HG03565 (cell line): ENCODE results near the gene ZCCHC24.

ENCODE experiments used
- ATAC-seq: cut with Tn5 transposase; IDR thresholded peaks from one replicate; pipeline ENCODE4 v1.9.1; 2021; ENCODE audit warnings: mild to moderate bottlenecking, moderate library complexity; ENCODE audit not compliant: unreplicated experiment

Gene ZCCHC24

GRCh38 chr10:79414714-79415113 is 30.7 kb downstream of the ZCCHC24 start:
- ATAC-seq: no peak

DNA sequence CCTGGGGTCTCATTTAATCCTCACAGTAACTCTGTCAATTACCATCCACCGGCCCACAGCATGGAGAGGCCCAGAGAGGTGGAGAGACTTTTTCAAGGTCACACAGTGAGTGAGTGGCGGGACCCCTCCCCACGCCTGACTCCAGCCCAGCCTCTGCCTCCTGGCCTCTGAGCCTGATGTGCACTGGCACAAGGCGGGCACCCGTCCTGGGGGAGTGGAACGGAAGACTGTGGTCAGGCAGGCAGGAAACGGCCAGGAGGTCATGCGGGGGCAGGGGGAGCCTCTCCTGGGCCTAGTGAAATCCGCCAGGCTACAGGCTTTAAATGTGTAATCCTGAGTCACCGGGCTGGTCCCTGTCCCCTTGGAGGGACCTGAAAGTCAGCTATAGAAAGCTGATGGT is 32.2 kb downstream of the ZCCHC24 start:
- no peak for ATAC-seq

DNA sequence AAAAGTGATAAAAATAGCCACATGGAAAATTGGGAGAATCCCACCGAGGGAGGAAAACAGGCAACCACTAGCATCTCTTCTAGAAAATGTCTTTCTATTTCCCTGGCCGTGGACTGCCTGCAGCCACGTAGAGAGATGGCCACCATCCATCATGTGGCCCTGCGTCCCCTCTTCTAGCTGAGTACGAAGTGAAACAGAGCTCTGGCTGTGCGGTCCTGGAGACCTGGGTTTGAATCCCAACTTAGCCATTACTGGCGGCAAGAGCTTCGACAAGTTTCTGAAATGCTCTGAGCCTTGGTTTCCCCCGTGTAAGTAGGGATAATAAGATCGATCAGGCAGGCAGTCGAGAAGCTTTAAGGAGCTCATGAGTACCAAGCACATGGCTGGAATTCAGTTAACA is 32.9 kb downstream of the ZCCHC24 start:
- no peak for ATAC-seq

DNA sequence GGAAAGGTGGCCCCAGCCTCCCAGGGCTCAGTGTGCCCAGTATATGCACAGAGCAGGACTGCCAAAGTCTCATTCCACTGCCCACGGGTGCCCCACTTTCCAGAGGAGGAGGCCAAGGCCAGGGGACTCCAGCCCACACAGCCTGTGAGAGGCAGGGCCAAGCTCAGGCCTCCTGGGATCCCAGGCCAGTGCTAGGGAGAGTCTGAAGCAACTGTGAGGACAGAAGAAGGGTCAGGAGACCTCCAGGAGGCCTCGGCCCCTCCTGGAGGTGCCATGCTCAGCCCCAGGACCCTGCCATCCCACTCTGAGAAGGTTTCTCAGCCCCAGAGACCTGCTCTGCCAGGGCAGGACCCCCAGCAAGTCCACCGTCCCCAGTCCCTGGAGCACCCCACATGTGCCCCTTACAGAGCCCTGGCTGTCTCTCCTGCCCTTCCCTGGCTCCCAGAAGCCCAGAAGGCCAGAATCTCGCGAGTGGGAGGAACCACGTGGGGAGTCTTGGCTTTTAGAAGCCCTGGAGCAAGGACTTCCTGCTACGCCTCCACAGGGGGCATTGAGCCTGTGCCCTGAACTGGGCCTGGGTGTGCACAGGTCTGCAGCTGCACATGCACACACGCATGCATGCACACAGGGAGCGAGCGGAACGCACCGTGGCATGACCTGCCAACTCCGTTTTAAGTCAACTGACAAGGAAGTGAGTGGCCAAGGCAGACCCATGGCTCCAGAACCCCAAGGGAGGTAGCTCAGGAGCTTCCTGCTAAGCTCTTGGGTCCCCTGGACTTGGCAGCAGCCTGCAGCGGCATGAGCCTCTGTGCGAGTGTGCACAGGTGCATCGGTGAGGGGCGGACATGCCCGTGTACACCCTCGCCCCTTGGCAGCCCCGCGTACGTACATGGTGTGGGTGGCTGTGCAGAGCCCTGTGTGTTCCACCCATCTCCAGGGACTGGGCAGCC is 33.6 kb downstream of the ZCCHC24 start:
- no peak for ATAC-seq

- ATAC-seq: no peak
These were observed 34.9 kb downstream of the ZCCHC24 start for GRCh38 chr10:79410315-79411094.

- ATAC-seq: no peak
These were observed 35.7 kb downstream of the ZCCHC24 start for GRCh38 chr10:79409726-79410085.

GRCh38 chr10:79409038-79409725 is 36.2 kb downstream of the ZCCHC24 start:
- no peak for ATAC-seq

DNA sequence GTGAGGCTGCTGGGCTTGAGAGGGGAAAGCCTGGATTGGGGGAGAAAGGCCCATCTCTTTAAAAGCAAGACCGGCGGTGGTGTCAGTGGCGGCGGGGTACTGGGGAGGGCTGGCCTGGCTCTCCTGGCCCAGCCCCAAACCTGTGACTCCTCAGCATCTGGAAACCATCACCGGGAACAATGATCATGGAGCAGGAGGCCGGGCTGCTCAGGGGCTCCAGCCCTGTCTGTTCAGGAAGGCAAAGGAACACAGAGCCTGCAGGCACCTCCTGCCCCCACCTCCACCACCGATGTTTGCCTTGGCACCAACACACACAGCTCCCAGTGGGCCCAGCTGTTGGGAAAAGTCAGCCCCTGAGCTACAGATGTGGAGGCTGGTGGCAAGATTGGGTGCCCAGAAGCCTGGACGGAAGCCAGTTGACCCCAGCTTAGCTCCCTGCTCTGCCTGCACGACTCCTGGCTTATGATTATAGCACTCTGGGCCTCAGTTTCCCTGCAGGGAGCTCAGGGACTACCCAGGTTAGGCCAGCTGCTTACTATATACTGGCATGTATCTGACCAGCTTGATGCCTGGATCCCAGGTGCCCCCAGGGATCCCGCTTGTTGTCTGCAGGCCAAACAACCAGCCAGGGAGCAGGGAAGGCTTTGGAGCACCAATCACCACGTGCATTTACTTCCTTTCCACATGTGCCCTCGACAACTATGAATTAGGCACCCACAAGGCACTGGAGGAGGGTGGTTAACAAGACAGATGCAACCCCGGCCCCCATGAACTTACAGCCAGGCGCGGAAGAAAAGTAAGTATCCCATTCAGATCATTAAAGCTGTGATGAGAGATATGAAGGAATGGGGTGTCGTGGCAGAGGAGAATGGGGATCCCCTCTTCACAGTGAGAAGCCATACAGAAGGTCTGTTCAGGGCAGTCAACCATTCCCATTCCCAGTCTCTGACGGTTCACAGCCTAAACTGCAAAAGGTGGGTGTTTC is 37.3 kb downstream of the ZCCHC24 start:
- ATAC-seq: no peak

DNA sequence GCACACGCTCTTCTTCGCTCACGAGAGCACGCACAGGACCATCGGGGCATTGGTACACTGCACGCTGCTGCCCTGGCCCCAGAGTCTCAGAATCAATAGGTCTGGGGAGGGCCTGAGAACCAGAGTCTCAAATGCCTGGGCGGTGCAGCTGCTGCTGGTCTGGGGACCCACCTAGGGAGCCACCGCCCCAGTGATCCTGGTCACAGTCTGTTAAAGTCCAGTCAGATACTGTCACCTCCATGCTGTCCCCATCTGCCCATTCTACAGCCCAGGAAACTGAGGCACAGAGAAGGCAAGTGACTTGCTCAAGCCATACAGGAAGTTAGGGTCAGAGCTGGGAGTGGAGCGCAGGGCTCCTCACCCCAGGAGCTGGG is 38.0 kb downstream of the ZCCHC24 start:
- ATAC-seq: no peak

DNA sequence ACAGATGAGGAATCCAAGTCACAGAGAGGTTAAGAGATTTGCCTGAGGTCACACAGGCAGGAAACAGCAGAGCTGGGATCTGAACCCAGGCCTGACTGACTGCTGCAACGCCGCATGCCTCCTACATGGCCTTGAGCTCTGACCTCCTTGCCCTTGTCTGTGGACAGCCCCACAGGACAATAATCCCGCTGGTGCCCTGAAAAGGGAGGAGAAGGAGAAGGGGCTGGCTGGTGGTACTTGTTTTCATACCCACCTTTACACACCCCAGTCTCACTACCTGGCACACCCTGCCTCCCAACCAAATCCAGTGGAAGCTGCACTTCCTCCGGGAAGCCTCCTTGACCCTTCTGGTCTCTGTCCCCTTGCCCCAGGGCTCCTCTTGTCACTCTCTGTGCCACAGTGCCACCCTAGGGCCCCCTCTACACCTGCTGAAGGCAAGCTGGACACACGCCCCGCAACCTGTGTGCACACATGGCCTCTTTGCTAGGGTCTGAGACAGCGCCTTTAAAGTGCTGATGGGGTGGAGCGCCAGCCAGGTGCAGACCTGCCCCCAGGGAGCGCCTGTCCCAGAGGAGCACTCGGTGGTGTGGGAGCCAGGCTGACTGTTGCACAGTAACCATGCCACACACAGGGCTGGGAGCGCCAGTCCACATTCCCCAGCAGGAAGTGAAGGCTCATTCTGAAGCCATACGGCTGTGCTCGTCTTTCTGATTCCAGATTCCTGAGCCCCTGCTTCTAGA is 38.6 kb downstream of the ZCCHC24 start:
- ATAC-seq: no peak

DNA sequence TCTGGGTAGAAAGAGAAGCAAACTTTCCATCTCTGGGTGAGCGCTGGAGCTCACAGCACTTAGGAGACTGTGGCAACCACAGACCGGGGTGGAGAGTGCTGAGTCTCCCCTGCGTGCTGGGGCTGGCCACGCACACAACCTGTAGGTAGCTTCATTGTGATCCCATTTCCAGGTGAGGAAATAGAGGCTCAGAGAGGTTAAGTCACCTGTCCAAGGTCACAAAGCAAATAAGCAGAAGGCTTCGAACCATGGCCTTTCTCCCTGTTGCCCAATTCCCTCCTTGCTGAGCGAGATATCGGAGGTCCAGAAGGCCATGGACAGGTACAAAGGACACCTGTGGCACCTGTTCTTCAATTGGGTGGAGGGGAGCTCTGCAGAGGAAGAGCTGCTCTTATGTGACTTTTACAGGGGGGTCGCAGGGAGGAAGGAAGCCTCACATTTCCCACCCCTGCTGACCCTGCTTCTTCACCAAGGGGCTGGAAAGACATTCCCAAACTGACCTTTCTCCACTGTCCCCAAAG is 39.4 kb downstream of the ZCCHC24 start:
- ATAC-seq: no peak

DNA sequence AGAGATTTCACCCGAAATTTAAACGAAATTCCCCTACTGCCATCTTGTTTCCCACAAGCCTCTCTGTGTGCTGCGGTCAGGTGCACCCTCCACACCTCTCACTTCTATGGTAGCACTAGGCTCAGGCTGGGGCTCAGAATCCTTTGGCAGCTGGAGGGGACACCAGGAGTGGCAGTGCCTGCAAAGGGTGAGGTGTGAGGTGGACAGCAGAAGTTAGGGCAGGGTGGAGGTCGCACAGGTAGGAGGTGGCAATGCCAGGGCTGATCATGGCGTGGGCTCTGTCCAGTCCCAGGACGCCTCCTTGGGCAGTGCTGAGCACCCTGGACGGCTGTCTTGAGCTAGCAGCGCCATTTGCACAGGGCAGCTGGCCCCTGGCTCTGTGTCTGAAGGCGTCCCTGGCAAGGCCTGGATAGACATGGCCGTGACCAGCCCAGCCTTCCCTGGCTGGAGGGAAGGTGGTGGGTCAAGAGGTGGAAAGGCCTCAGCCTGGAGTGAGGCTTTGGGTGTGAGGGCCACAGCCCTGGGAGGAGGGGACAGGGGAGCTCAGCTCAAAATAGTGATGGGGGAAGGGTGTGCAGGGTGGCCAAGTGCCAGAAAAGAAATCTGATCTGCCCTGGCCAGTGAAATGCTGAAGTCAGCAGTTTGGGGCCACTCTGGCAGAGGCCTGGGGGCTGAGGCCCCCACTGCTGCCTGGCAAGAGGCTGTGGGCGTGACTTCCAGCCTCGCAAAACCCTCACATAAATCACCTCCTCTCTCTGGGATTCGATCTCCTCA is 40.0 kb downstream of the ZCCHC24 start:
- ATAC-seq: no peak

- ATAC-seq: no peak
These were observed 40.7 kb downstream of the ZCCHC24 start for GRCh38 chr10:79404690-79405131.

GRCh38 chr10:79404231-79404609 is 41.2 kb downstream of the ZCCHC24 start:
- ATAC-seq: no peak

DNA sequence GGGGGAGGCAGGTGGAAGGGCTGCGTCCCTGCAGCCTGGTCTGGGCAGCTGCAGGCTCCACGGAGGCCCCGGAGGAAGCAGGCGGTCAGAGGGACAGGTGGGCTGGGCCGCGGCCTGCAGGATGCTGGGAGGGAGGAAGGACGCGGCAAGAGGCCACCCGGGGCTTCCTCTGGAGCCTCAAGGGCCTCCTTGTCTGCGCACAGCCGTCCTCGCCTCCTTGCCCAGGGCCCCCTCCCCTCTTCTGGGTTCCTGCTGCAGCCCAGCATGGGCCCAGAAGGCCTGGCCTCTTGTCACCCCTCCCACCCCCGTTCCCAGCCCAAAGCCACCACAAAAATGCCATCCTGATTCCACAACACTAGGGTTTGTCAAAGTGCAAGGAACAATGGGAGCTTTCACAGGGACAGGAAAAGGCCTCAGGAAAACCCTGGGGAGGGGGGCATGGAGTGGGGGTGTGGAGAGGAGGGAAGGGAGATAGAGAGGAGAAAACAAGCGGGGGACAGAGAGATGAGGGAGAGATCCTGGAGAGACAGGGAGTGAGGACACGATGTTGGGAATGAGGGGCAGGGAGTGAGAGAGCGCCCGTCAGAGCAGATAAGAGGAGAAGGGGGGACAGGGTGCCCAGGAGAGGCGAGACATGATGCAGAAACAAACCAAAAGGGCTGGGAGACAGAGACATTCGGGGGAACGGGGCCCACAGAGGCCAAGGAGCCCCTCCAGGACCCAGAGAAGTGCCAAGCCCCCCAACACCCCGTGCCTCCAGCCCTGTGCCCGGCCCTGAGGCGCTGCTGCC is 41.8 kb downstream of the ZCCHC24 start:
- no peak for ATAC-seq

- ATAC-seq: no peak
These were observed 42.5 kb downstream of the ZCCHC24 start for GRCh38 chr10:79402951-79403350.

- no peak for ATAC-seq
These were observed 42.8 kb downstream of the ZCCHC24 start for GRCh38 chr10:79402625-79402946.
